Non-pigmented ciliary epithelial cell (primary cell): Measurements from ENCODE around the gene RASSF3.
"Not testable (repeated sequence)": the region's sequence is repeated elsewhere in the genome, so short reads cannot be mapped to it uniquely, and the experiment has no call there.

Source experiments
- DNase-seq: peaks from one replicate; pipeline ENCODE4 v3.0.0-alpha.2; 2010; ENCODE audit warnings: low read depth

The RASSF3 gene

GRCh38 chr12:64610079-64610659 is at the start of gene RASSF3:
Gene RASSF3, plus strand, starts transcription at chr12:64610495. Its CDS starts 138 bp downstream, at chr12:64610633.
- DNase-seq = no peak

- DNase-seq = no peak
Measured at GRCh38 chr12:64561302-64562136, 48.8 kb upstream of the RASSF3 start.

DNA sequence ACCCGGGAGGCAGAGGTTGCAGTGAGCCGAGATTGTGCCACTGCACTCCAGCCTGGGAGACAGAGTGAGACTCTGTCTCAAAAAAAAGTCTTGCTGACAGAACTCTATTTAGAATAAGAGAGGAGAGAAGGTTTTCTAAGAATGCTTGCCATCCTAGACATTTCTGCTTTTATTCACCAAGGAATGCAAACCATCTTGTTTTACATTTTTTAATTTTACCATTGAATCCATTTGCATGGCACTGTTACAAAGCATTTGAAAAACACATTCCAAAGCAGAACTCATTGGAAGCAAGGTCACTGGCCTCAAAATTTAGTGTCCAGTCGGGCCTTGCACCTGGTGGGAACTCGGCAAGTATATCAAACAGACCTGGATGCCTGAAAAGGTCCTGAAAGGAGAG is 44.2 kb upstream of the RASSF3 start:
- no peak for DNase-seq

DNA sequence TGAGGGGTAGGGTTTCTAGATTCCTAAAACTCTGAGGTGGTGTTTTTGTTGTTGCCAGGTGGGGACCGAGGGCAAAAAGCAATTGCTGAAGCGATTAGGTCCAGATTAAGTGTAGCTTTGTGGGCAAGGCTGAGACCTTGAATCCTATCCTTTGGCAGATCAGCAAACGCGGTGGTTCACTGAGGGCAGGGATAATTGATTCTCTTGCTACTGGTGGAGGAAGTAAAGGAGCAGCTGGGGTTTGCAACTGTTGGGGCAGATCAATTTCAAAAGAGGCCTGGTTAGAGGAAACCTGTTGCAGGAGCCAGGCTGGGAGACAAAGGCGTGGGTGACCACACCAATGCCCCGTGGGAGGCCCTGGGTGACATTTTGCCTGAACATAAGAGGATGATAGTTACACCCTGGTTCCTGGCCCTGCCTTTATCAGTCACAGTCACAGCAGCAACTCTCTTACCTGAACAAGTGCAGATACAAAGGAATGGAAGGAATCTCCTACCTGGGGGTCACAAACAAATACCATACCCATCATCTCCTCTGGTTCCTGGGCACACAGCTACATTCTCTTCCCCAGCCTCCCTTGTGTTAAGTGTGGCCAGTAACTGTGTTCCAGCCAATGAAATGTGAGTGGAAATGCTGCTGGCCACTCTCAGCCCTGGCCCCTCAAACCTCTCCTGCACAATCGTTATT is 43.3 kb upstream of the RASSF3 start:
- DNase-seq = no peak

DNA sequence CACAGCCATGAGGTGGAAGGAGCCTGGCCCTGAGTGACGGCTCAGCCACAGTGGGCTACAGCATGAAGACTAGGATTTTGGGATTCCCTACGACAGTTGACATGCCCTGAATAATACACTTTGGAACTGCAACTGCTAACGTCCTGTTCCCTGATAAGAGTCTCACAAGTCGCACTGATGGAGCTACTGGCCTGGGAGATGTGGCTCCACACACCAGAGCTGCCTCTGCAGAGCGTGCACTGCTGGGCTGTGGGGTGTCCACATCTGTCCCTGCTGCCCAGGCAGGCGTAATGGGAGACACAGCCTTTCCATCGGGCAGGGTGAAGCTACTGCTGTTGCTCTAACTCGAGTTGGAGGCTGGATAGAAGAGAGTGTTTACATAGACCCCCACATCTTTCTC is 42.7 kb upstream of the RASSF3 start:
- no peak for DNase-seq

- DNase-seq = no peak
Measured at GRCh38 chr12:64568298-64568697, 42.0 kb upstream of the RASSF3 start.

DNA sequence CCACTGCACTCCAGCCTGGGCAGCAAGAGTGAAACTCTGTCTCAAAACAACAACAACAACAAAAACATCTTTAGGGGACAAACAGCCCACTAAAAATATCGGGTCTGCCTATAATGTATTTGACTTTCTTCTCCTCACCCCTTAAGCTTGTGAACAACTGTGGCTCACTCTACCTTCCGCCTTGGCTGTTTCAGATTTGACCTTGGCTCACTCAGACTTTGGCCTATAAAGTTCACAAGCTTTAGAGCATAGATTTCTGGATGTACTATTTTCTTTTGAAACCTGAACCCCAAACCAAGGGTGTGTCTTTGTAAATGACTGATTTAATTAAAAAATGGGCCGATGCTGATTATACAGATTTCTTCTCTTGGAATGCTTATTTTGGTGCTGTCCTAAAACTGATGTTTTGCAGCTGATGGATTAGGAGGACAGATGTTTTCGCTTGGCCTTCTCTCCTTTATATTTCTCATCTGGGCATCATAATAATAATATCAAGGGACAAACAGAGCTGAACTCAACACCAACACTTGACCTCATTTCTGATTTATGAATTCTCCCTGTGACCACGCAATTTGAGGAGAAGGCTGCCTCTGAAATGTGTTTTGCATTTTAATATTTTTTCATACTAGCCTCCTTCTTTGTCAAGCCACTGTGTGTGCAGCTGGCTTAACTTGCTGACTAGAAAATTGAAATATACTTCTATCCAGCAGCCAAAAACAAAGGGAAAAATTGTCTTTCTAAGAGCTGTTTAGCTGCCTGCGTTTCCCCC is 40.2 kb upstream of the RASSF3 start:
- DNase-seq = no peak

- DNase-seq = no peak
Measured at GRCh38 chr12:64571411-64571810, 38.9 kb upstream of the RASSF3 start.

DNA sequence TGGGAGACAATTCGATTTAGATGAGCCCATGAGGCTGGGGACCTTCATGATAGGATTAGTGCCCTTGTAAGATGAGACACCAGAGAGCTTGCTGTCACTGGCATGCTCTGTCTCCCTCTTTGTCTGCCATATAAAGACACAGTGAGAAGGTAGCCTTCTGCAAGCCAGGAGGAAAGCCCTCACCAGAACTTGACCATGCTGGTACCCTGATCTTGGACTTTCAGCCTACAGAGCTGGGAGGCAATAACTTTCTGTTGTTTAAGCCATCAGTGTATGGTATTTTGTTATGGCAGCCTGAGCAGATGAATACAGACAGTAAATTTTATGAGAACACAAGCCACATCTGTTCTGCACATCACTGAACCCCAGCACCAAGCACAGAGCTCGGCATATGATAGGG is 38.1 kb upstream of the RASSF3 start:
- no peak for DNase-seq

- DNase-seq = no peak
Measured at GRCh38 chr12:64574837-64575236, 35.5 kb upstream of the RASSF3 start.

GRCh38 chr12:64577046-64577445 is 33.2 kb upstream of the RASSF3 start:
- no peak for DNase-seq

GRCh38 chr12:64578566-64578965 is 31.7 kb upstream of the RASSF3 start:
- DNase-seq = no peak

- no peak for DNase-seq
Measured at GRCh38 chr12:64580681-64581080, 29.6 kb upstream of the RASSF3 start.

DNA sequence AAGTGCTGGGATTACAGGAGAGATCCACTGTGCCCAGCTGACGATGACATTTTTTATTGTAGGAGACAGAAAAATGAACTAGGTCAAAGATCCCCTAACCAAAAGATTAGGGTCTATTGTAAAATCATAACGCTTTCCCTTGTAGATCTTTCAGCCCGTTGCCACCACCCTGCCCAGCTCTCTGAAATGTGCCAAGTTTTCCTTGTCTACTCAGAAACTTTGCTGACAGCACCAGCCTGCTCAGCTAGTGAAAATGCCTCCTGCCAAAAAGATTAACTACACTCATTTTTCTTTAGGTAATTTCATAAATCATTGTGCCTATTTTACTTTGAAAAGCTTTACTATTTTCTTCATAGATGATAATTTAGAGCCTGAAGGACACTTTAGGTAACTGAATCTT is 28.2 kb upstream of the RASSF3 start:
- no peak for DNase-seq

DNA sequence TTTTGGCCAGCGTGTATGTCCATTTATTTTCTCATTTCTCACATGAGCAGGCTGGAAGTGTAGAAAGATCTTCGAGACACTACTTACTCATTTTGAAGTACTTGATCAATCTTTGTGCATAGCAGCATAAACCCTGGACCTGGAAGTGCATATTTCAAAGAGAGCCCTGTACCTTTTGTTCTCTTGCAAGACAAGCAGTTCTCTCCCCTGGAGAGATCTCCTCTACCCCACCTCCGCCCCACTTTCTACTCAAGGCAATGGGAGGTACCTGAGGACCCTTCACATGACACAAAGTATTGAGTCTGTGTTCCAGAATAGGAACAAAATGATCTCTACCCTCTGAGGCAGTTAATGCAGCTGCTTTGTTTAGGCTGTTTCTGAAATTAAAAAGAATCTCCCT is 27.4 kb upstream of the RASSF3 start:
- no peak for DNase-seq

DNA sequence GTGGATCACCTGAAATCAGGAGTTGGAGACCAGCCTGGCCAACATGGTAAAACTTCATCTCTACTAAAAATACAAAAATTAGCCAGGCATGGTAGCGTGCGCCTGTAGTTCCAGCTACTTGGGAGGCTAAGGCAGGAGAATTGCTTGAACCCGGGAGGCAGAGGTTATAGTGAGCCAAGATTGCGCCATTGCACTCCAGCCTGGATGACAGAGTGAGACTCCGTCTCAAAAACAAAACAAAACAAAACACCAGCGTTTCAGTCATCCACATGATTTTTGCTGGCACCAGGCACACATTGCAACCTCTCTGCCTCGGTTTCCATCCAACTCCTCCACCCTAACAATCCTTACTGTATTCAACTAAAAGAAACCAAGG is 26.9 kb upstream of the RASSF3 start:
- not testable (repeated sequence) for DNase-seq

DNA sequence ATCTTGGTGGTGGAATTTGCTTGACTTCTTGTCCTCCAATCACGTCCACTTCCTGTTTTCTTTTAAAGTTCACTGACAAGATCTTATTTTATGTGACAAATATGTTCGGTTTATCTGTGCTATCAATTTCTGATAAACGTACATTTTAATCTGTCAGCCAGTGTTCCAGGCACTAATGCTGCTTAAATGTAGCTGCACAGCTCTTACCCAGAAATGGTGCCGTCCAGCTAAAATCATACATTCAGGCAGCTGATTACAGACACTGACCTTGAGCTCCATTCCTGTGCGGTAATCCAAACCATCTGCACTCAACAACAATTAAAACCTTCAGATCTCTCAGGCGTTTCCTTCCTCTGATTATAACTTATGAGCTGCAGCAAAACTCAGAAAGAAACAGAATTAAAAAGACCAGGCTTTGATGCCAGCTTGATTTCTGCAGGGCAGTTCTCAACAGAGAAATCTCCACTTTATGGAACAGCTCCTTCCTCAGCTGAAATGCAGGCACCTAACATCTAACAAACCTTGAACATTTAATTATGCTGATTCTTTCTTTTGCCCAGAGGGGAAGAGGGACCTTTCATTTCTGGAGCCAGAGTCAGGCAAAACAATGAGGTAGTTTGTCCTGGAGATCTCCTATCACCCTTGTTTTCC is 26.4 kb upstream of the RASSF3 start:
- DNase-seq = no peak

GRCh38 chr12:64585104-64585503 is 25.2 kb upstream of the RASSF3 start:
- no peak for DNase-seq

GRCh38 chr12:64587447-64587846 is 22.8 kb upstream of the RASSF3 start:
- no peak for DNase-seq

DNA sequence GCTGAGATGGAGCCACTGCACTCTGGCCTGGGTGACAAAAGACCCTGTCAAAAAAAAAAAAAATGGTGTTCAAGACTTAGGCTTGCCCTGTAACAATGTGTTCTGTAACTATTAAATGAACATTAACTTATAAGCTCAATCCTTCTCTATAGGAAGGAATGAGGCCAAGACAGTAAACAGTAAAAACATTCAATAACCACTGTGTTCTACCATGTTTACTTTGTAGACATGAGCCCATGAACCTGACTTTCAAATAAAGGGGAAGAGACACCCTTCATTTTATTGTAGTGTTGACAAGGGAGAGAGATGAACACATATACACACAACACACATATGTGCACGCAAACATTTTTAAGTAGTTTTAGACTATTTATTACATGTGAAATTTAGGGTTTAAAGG is 20.1 kb upstream of the RASSF3 start:
- DNase-seq = no peak

DNA sequence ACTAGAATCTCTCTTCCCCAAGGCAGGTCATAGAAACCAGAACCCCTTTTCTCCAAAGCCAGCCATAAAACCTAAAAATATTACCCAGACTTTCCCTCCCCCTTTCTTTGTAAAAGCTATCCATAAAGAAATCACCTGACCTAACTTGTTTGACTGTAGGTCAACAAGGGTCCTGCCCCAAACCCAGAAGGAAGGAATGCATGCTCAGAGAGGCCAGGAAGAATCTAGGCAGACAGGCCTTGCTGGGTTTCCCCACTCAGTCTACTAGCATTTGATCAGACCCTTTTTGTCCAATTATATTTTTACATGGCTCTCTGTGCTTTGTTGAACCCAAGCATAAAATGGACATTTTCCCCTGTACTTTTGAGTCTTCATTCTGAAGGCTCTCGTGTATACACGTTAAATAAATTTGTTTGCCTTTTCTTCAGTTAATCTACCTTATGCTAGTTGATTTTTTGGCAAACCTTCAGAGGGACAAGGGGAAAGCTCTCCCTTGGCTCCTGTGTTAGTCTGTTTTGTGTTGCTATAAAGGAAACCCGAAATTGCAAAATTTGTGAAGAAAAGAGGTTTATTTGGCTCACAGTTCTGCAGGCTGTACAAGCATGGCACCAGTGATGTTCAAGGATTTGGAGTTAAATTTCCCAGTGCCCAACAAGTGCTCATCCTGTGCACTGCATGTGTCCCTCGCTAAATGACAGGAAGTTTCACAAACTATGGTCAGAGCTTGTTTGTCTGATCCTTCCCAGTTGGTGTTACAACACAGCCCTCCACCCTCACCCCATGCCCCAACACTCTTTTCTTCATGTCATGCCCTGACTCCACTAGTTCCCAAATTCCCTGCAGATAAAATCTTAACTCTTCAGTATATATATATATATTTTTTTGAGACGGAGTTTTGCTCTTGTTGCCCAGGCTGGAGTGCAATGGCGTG is 14.2 kb upstream of the RASSF3 start:
- DNase-seq = no peak
